Fibroblast of gingiva (primary cell): ENCODE results near the gene KRT16.
"Not testable (repeated sequence)": the region's sequence is repeated elsewhere in the genome, so short reads cannot be mapped to it uniquely, and the experiment has no call there.

Experiments used
- DNase-seq: peaks from one replicate; pipeline ENCODE4 v3.0.0-alpha.2; 2011; ENCODE audit warnings: low read depth

Gene KRT16

GRCh38 chr17:41583137-41584127 is 29.1 kb downstream of the KRT16 start:
- no peak for DNase-seq

- DNase-seq, result not testable (repeated sequence)
These were observed 30.3 kb downstream of the KRT16 start for GRCh38 chr17:41582061-41582968.

- DNase-seq, result no peak
These were observed 31.1 kb downstream of the KRT16 start for GRCh38 chr17:41581366-41582060.

GRCh38 chr17:41580687-41581365 is 31.7 kb downstream of the KRT16 start:
- DNase-seq, result no peak

GRCh38 chr17:41580244-41580575 is 32.4 kb downstream of the KRT16 start:
- no peak for DNase-seq

- peak; percentile 42 for DNase-seq
These were observed 32.9 kb downstream of the KRT16 start for GRCh38 chr17:41579484-41580243.

- no peak for DNase-seq
These were observed 33.6 kb downstream of the KRT16 start for GRCh38 chr17:41578971-41579370.

- no peak for DNase-seq
These were observed 34.0 kb downstream of the KRT16 start for GRCh38 chr17:41578538-41578937.

- not testable (repeated sequence) for DNase-seq
These were observed 35.8 kb downstream of the KRT16 start for GRCh38 chr17:41576740-41577139.

- no peak for DNase-seq
These were observed 37.2 kb downstream of the KRT16 start for GRCh38 chr17:41575336-41575735.

- DNase-seq, result no peak
These were observed 40.8 kb downstream of the KRT16 start, which contains the start of gene KRT9 for GRCh38 chr17:41571561-41572434. Gene KRT9 (minus strand): TSS chr17:41572059. CDS start chr17:41571992, 67 bp downstream.

- DNase-seq, result no peak
These were observed 45.2 kb downstream of the KRT16 start for GRCh38 chr17:41567317-41567716.

- no peak for DNase-seq
These were observed 47.2 kb downstream of the KRT16 start for GRCh38 chr17:41565338-41565737.

GRCh38 chr17:41563607-41564170 is 48.9 kb downstream of the KRT16 start:
- no peak for DNase-seq

- no peak for DNase-seq
These were observed 51.0 kb downstream of the KRT16 start for GRCh38 chr17:41561554-41561953.
